ENCODE results near the gene AGRN.
"Not testable (repeated sequence)": the region's sequence is repeated elsewhere in the genome, so short reads cannot be mapped to it uniquely, and the experiment has no call there.

- TF ChIP-seq CTCF, EP300, POLR2A (IDR thresholded peaks at IDR 0.05): not testable (repeated sequence)
Observed at GRCh38 chr1:1077396-1077795, 57.5 kb downstream of the AGRN start.
